Panc1 (cell line): ENCODE results near the gene INPP4A.

Experiments used
- CTCF ChIP-seq: fragments of 450-650 bp; IDR thresholded peaks from 2 replicates; pipeline ENCODE4 v1.5.1; 2017; ENCODE audit warnings: mild to moderate bottlenecking
- POLR2AphosphoS5 ChIP-seq: IDR thresholded peaks from 2 replicates; pipeline ENCODE4 v1.6.1; 2012; ENCODE audit warnings: mild to moderate bottlenecking, low read depth, low read length, moderate library complexity
- REST ChIP-seq, 2 experiments: IDR thresholded peaks; 2 replicates each; pipeline ENCODE4 v1.6.1; 2011 to 2012; ENCODE audit warnings: low read depth in 2 of 2, control low read depth in 1 of 2, low read length in 1 of 2, mild to moderate bottlenecking in 1 of 2, moderate library complexity in 1 of 2; ENCODE audit not compliant: insufficient read depth in 1 of 2
- SIN3A ChIP-seq: IDR thresholded peaks from 2 replicates; pipeline ENCODE4 v1.6.1; 2012; ENCODE audit warnings: low read depth, mild to moderate bottlenecking, low read length, moderate library complexity, borderline replicate concordance; ENCODE audit not compliant: insufficient read depth
- TCF7L2 ChIP-seq: IDR thresholded peaks from 2 replicates; pipeline ENCODE4 v1.6.1; 2011; ENCODE audit warnings: mild to moderate bottlenecking, low read depth, low read length, inconsistent platforms

GRCh38 chr2:98514879-98515249 is 70.2 kb downstream of the INPP4A start:
- TF ChIP-seq CTCF (no peak), SIN3A (no peak), POLR2AphosphoS5 (no peak), REST (IDR thresholded peaks at IDR 0.05; ENCODE audit: insufficient read depth in 1 of 2, low read depth in 2 of 2, low read length in 1 of 2) (no peak), TCF7L2 (no peak)
